Kidney epithelial cell (primary cell): ENCODE data around the gene MYBPC2. TPM values are rescaled to one million over a fixed set of nuclear protein-coding genes. Genes with fewer than 3 reads are reported as not detected.
A peak's percentile ranks its signal among the peaks of the same experiment; 100 is the strongest.

Source experiments
- DNase-seq: peaks from one replicate; pipeline ENCODE4 v3.0.0-alpha.2; 2010; ENCODE audit warnings: low read depth
- H3K27me3 ChIP-seq: 2 replicates; pipeline ENCODE4 v1.6.0; 2011; ENCODE audit warnings: low read length; ENCODE audit not compliant: control insufficient read depth, insufficient read depth
- H3K36me3 ChIP-seq: 2 replicates; pipeline ENCODE4 v1.5.1; 2011; ENCODE audit warnings: low read length; ENCODE audit not compliant: control insufficient read depth, insufficient read depth
- H3K4me3 ChIP-seq: 2 replicates; pipeline ENCODE4 v1.5.1; 2011; ENCODE audit warnings: low read depth, mild to moderate bottlenecking, control low read depth, low read length
- CTCF ChIP-seq: IDR thresholded peaks from 2 replicates; pipeline ENCODE4 v1.5.1; 2011; ENCODE audit warnings: mild to moderate bottlenecking, moderate library complexity, low read length, control low read depth, inconsistent platforms; ENCODE audit not compliant: insufficient read depth, poor library complexity, severe bottlenecking
- total RNA-seq: library from RNA; depleted of rRNA; stranded (reverse); fragments of >200 nt; gene quantifications from 2 replicates; pipeline ENCODE4 v1.2.3, GENCODE V29; 2015

The MYBPC2 gene
- total RNA-seq, 1 donor from 2014 or later = 0.21 TPM

GRCh38 chr19:50462970-50463369 is 30.3 kb downstream of the MYBPC2 start:
- DNase-seq = no peak
- Histone ChIP-seq H3K27me3 (peaks cover 15% of the 10 kb centered on the region), H3K4me3 (no peak overlapping the region), H3K36me3 (no peaks in the 10 kb centered on the region)
- TF ChIP-seq CTCF = no peak

- H3K27me3 ChIP-seq = peaks cover 6% of the 10 kb centered on the region
- DNase-seq = no peak
- H3K36me3 ChIP-seq = no peaks in the 10 kb centered on the region
- H3K4me3 ChIP-seq = no peak overlapping the region
- TF ChIP-seq CTCF = no peak
These were observed 31.7 kb downstream of the MYBPC2 start for GRCh38 chr19:50464348-50464747.

DNA sequence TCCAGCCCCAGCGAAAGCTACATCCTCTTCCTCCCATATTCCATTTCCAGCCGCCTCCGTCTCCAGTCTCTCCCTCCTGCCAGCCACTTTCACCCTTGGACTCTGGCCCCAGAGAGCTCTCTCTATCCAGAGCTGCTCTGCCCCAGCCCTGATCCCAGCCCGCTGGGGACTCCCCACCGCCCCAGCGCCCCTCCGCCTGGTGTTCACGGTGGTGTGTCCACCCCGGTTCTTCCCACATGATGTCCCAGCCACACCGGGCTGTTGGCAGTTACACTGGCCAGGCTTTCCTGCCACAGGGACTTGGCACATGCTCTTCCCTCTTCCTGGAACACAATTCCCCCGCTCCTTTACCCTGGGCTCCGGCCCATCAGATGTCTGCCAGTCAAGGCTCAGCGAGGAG is 32.3 kb downstream of the MYBPC2 start:
- Histone ChIP-seq H3K36me3 (no peaks in the 10 kb centered on the region), H3K27me3 (peaks cover 6% of the 10 kb centered on the region), H3K4me3 (no peak overlapping the region)
- no peak for DNase-seq
- no peak for TF ChIP-seq CTCF

GRCh38 chr19:50465986-50466705 is 33.5 kb downstream of the MYBPC2 start:
- Histone ChIP-seq H3K36me3 (no peaks in the 10 kb centered on the region), H3K27me3 (peaks cover 6% of the 10 kb centered on the region), H3K4me3 (no peak overlapping the region)
- peak; percentile 31 for TF ChIP-seq CTCF
- DNase-seq = no peak

GRCh38 chr19:50466706-50467039 is 34.0 kb downstream of the MYBPC2 start:
- TF ChIP-seq CTCF = no peak
- Histone ChIP-seq H3K4me3 (no peak overlapping the region), H3K27me3 (peaks cover 6% of the 10 kb centered on the region), H3K36me3 (no peaks in the 10 kb centered on the region)
- DNase-seq = no peak

- TF ChIP-seq CTCF = no peak
- Histone ChIP-seq H3K4me3 (no peak overlapping the region), H3K27me3 (peaks cover 6% of the 10 kb centered on the region), H3K36me3 (no peaks in the 10 kb centered on the region)
- DNase-seq = no peak
These were observed 34.9 kb downstream of the MYBPC2 start for GRCh38 chr19:50467566-50467965.
